GM12878 (cell line): ENCODE data around the gene C5AR2. TPM values are rescaled to one million over a fixed set of nuclear protein-coding genes. Genes with fewer than 3 reads are reported as not detected.
"Not testable (repeated sequence)": the region's sequence is repeated elsewhere in the genome, so short reads cannot be mapped to it uniquely, and the experiment has no call there.

Experiments
- ATAC-seq: fragments of 200-7000 bp; cut with Tn5 transposase; 3 replicates; pipeline ENCODE4 v1.9.1; 2020; ENCODE audit warnings: mild to moderate bottlenecking, moderate library complexity
- BruUV-seq: library from RNA; stranded (reverse); fragments of 400-500 nt; replicated peaks from 2 replicates; lab custom pipeline; 2021; lab: Mats Ljungman, UMichigan
- CTCF ChIA-PET: fragments of 300-600 bp; sonication (Branson Sonifier 250); formaldehyde crosslinking; extraction: SDS; loops from one replicate; lab custom pipeline; 2021; ENCODE audit warnings: inconsistent platforms; lab: Yijun Ruan, JAX
- POLR2A ChIA-PET: fragments of 350-600 bp; formaldehyde crosslinking; extraction: SDS; loops from one replicate; lab custom pipeline; 2021; ENCODE audit warnings: inconsistent platforms; lab: Charles Lee
- RAD21 ChIA-PET: fragments of 300-600 bp; sonication (Branson Sonifier 250); formaldehyde crosslinking; loops from one replicate; lab custom pipeline; 2023; ENCODE audit warnings: antibody characterized with exemption; ENCODE audit not compliant: unreplicated experiment; lab: Charles Lee
- SMC1A ChIA-PET: fragments of 300-600 bp; sonication (Branson Sonifier 250); formaldehyde crosslinking; loops from one replicate; lab custom pipeline; 2023; ENCODE audit not compliant: unreplicated experiment, uncharacterized antibody; lab: Charles Lee
- DNase-seq: peaks from one replicate; pipeline ENCODE4 v3.0.0-alpha.2; 2011; ENCODE audit warnings: low read depth, low spot score
- FAIRE-seq: peaks from 3 replicates; lab custom pipeline; 2011; peaks lifted over from hg19 to GRCh38; lab: Jason Lieb, UNC
- H2AFZ ChIP-seq: 2 replicates; pipeline ENCODE4 v1.6.0; 2011; ENCODE audit warnings: low read depth, low read length, control low read depth; ENCODE audit not compliant: control insufficient read depth
- H3K27ac ChIP-seq: 2 replicates; pipeline ENCODE4 v1.5.1; 2011; ENCODE audit warnings: control low read depth; ENCODE audit not compliant: control insufficient read depth, insufficient read depth
- H3K27me3 ChIP-seq, 2 experiments: replicated peaks in 1 of 2; 2 replicates each; pipeline versions ENCODE4 v1.6.0 to v1.6.1; 2011; ENCODE audit warnings: low read length in 1 of 2; ENCODE audit not compliant: control insufficient read depth in 2 of 2, insufficient read depth in 2 of 2
- H3K36me3 ChIP-seq, 2 experiments: 2 replicates each; pipeline ENCODE4 v1.5.1; 2011; ENCODE audit warnings: low read length in 1 of 2; ENCODE audit not compliant: control insufficient read depth in 2 of 2, insufficient read depth in 2 of 2
- H3K4me1 ChIP-seq: 2 replicates; pipeline ENCODE4 v1.6.1; 2011; ENCODE audit warnings: mild to moderate bottlenecking, low read length, moderate library complexity, mixed read lengths; ENCODE audit not compliant: control insufficient read depth, insufficient read depth
- H3K4me2 ChIP-seq: 2 replicates; pipeline ENCODE4 v1.6.0; 2011; ENCODE audit warnings: control low read depth; ENCODE audit not compliant: control insufficient read depth, insufficient read depth
- H3K4me3 ChIP-seq: fragments of 200-600 bp; sonication (generic); 2 replicates; pipeline ENCODE4 v1.5.1; 2016
- H3K79me2 ChIP-seq: 2 replicates; pipeline ENCODE4 v1.6.0; 2011; ENCODE audit warnings: low read length; ENCODE audit not compliant: control insufficient read depth, insufficient read depth
- H3K9ac ChIP-seq: 2 replicates; pipeline ENCODE4 v1.8.0; 2011; ENCODE audit warnings: low read length, control low read depth, mixed read lengths; ENCODE audit not compliant: control insufficient read depth, insufficient read depth
- H3K9me3 ChIP-seq: replicated peaks from 3 replicates; pipeline ENCODE4 v1.5.1; 2011; ENCODE audit warnings: mild to moderate bottlenecking, low read length; ENCODE audit not compliant: control insufficient read depth, insufficient read depth
- H4K20me1 ChIP-seq: 2 replicates; pipeline ENCODE4 v1.6.0; 2011; ENCODE audit not compliant: control insufficient read depth, insufficient read depth
- CBFB ChIP-seq: IDR thresholded peaks from 2 replicates; pipeline ENCODE4 v1.6.1; 2016; ENCODE audit warnings: antibody characterized with exemption, low read depth
- CHD1 ChIP-seq: IDR thresholded peaks from 2 replicates; pipeline ENCODE4 v1.6.1; 2012; ENCODE audit warnings: low read depth, low read length, improper control_type of control experiment
- MXI1 ChIP-seq: fragments of 150-350 bp; IDR thresholded peaks from 2 replicates; pipeline ENCODE4 v1.6.1; 2011; ENCODE audit warnings: low read depth, mild to moderate bottlenecking, inconsistent platforms, low read length, improper control_type of control experiment
- NR2C1 ChIP-seq: fragments of 450-650 bp; IDR thresholded peaks from 2 replicates; pipeline ENCODE4 v1.6.1; 2017; ENCODE audit warnings: antibody characterized with exemption, mild to moderate bottlenecking, moderate library complexity
- SIX5 ChIP-seq: IDR thresholded peaks from 2 replicates; pipeline ENCODE4 v1.6.1; 2011; ENCODE audit warnings: mild to moderate bottlenecking, low read depth, low read length, moderate library complexity; ENCODE audit not compliant: severe bottlenecking
- SMARCA5 ChIP-seq: fragments of 450-650 bp; IDR thresholded peaks from 2 replicates; pipeline ENCODE4 v1.6.1; 2017; ENCODE audit warnings: mild to moderate bottlenecking
- SPI1 ChIP-seq: IDR thresholded peaks from 2 replicates; pipeline ENCODE4 v1.6.1; 2011; ENCODE audit warnings: low read depth, mild to moderate bottlenecking, low read length, moderate library complexity, borderline replicate concordance; ENCODE audit not compliant: insufficient read depth
- TAF1 ChIP-seq: IDR thresholded peaks from 2 replicates; pipeline ENCODE4 v1.6.1; 2011; ENCODE audit warnings: mild to moderate bottlenecking, low read depth, low read length, borderline replicate concordance
- ZNF384 ChIP-seq: IDR thresholded peaks from 2 replicates; pipeline ENCODE4 v1.6.1; 2012; ENCODE audit warnings: low read depth, mild to moderate bottlenecking, low read length, improper control_type of control experiment, borderline replicate concordance
- WGBS: methylation state at CpG from one replicate; pipeline ENCODE4 v1.1.6; 2016; ENCODE audit warnings: low lambda C conversion rate; ENCODE audit not compliant: insufficient replicate concordance, insufficient coverage; ENCODE audit errors: missing lambda C conversion rate; 5-methylcytosine and 5-hydroxymethylcytosine counted together
- in situ Hi-C: fragments of 300-500 bp; cut with MboI; formaldehyde crosslinking; loops from 9 replicates; pipeline ENCODE4 v1.14.3; 2018; ENCODE audit warnings: mixed read lengths
- intact Hi-C: fragments of 100-400 bp; cut with micrococcal nuclease; formaldehyde crosslinking; loops from one replicate; pipeline ENCODE4 v1.14.2; 2022; ENCODE audit not compliant: unreplicated experiment
- polyA plus RNA-seq, 11 experiments: library from polyadenylated mRNA; depleted of rRNA in 4 of 11; unstranded in 6 of 11; stranded (reverse) in 5 of 11; fragments of >200 nt; fragmentation: Nextera tagmentation in 4 of 11; fragmentation: Illumina TruSeq in 1 of 11; extraction: Ambion mirVana in 4 of 11; extraction: Trizol in 1 of 11; gene quantifications; 1 replicate in 1 of 11; 2 replicates in 10 of 11; pipeline versions ENCODE4 v1.2.1 to v1.2.3, GENCODE V29; 2011 to 2016; ENCODE audit warnings: inconsistent platforms in 2 of 11, missing spikeins in 2 of 11, low read depth in 1 of 11
- total RNA-seq, 4 experiments: library from RNA; depleted of rRNA in 3 of 4; stranded (reverse); fragments of >200 nt in 3 of 4; fragmentation: Illumina TruSeq in 1 of 4; extraction: Trizol in 1 of 4; gene quantifications; 2 replicates each; pipeline versions ENCODE4 v1.2.1 to v1.2.3, GENCODE V29; 2013 to 2021

C5AR2 gene
- total and polyA plus RNA-seq, 10 of the 15 experiments (the other 5 are each of a cell fraction or from before 2014, with no cell fraction given) = 0.01 TPM; not detected in 9

DNA sequence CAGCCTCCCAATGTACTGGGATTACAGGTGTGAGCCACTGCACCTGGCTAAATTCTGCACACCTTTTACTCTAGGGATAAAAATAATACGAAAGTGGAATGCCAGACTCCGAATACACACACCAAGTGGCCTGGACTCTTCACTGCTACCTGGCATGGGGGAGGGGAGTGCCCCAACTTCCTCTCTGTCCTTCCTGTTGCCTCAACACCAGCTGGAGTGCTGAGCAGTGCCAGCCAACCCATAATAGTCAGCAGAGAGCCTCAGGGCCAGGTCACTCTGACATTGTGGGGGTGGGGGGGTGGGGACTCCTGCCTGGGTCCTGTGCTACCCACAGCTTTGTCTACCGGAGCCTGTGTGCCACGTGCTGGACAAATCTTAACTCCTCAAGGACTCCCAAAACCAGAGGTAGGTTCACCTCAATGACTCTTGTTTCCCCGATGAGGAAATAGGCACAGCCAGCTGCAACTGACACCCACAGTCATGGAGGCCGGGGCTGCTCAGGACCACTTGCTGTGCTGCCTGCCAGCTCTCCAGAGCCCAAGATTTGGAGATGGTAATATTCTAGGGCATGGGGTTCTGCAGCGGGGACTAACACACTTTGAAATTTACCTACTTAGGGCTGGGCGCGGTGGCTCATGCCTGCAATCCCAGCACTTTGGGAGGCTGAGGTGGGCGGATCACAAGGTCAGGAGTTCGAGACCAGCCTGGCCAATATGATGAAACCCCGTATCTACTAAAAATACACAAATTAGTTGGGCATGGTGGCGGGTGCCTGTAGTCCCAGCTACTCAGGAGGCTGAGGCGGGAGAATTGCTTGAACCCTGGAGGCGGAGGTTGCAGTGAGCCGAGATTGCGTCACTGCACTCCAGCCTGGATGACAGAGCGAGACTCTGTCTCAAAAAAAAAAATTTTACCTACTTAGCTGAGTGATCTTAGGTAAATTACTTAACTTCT lies 5.1 kb downstream of the C5AR2 start:
- not testable (repeated sequence) for H3K4me3 ChIP-seq, H3K4me2 ChIP-seq
- CTCF ChIA-PET = interaction anchor here (1.0 to 3.8 kb wide), 2 partner anchors 12 to 91 kb away, joined by 3 to 21 read pairs; partner anchors contain the start of gene DHX34

DNA sequence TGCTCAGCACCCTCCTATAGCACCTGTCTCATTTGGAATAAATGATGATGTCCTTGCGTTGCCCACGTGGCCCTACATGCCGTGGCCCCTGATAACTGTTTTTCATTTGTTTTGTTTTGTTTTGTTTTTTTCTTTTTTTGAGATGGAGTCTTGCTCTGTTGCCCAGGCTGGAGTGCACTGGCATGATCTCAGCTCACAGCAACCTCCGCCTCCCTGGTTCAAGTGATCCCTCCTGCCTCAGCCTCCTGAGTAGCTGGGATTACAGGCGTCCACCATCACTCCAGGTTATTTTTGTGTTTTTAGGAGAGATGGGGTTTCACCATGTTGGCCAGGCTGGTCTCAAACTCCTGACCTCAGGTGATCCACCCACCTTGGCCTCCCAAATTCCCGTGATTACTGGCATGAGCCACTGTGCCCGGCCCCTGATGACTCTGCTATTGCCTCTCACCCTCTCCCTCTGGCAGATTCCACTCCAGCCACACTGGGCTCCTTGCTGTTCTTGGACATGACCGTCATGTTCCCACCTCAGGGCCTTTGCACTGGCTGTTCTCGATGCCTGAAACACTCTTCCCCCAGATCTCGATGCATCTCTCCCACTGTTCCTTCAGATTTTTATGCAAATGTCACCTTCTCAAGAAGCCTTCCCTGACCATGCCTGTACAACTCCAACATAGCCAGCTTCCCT lies 7.4 kb downstream of the C5AR2 start:
- H3K4me2 ChIP-seq = no peak overlapping the region
- no peaks in the 10 kb centered on the region for H3K79me2 ChIP-seq
- in situ Hi-C loops (no loop called here), intact Hi-C loops (no loop called here)
- H3K9me3 ChIP-seq = no peaks in the 10 kb centered on the region
- ChIA-PET POLR2A (no interaction called here), SMC1A (no interaction called here), RAD21 (no interaction called here), CTCF (interaction anchor here (3.8 kb wide), 1 partner anchor 9 kb away, joined by 21 read pairs; the partner anchor contains the start of gene DHX34)
- no peak for TF ChIP-seq ZNF384
- TF ChIP-seq MXI1 = no peak
- TF ChIP-seq NR2C1 = no peak
- TF ChIP-seq CHD1 = no peak
- TF ChIP-seq SIX5 = no peak
- TF ChIP-seq TAF1 = no peak
- no peak for TF ChIP-seq CBFB
- TF ChIP-seq SMARCA5 = no peak
- H3K27me3 ChIP-seq = no peaks in the 10 kb centered on the region
- no peaks in the 10 kb centered on the region for H3K4me1 ChIP-seq
- FAIRE-seq = no peak
- H3K9ac ChIP-seq = no peak overlapping the region
- H2AFZ ChIP-seq = no peak overlapping the region
- H3K27ac ChIP-seq = no peak overlapping the region
- no peak for DNase-seq
- no peak for ATAC-seq
- no peaks in the 10 kb centered on the region for H4K20me1 ChIP-seq
- BruUV-seq = no TSS peak
- H3K4me3 ChIP-seq = no peak overlapping the region
- H3K36me3 ChIP-seq = no peaks in the 10 kb centered on the region
- 51% methylated on average over 10 of the region's 10 CpGs for WGBS

More for the DNA sequence above, 5.1 kb downstream of the C5AR2 start:
- H3K9ac ChIP-seq, intact Hi-C loops, H3K27me3 ChIP-seq, FAIRE-seq, H3K79me2 ChIP-seq, H4K20me1 ChIP-seq, H3K4me1 ChIP-seq, H3K27ac ChIP-seq, RAD21 ChIA-PET, in situ Hi-C loops, BruUV-seq, H3K36me3 ChIP-seq, H2AFZ ChIP-seq, H3K9me3 ChIP-seq, DNase-seq: not testable (repeated sequence)
- 64% methylated on average over 18 of the region's 18 CpGs for WGBS
- peak; percentile 57 for ATAC-seq
- ChIA-PET POLR2A (interaction anchor here (0.5 to 1.0 kb wide), 2 partner anchors 11 to 27 kb away, joined by 3 read pairs; partner anchors contain the start of gene C5AR1), SMC1A (interaction anchor here (0.8 to 1.2 kb wide), 2 partner anchors 15 to 497 kb away, joined by 3 to 5 read pairs; no protein-coding TSS in a partner anchor)
- peak; percentile 33; the same call in 1 of the 2 replicates for TF ChIP-seq SPI1
